Measurements from ENCODE around the gene DPEP2. TPM values are rescaled to one million over a fixed set of nuclear protein-coding genes. Genes with fewer than 3 reads are reported as not detected.

Gene DPEP2
- total RNA-seq, 1 donor from 2014 or later: 16.4 TPM

GRCh38 chr16:67993207-67994039 is 5.9 kb downstream of the DPEP2 start:
- intact Hi-C loops (cut with DNase I): loop anchor here (5.0 kb wide), 1 partner anchor 49 kb away; no protein-coding TSS in a partner anchor
- Histone ChIP-seq H3K9me3 (no peaks in the 10 kb centered on the region), H3K4me3 (peak overlapping the region; percentile 45), H3K4me1 (peaks cover 11% of the 10 kb centered on the region), H3K27ac (peak overlapping the region; percentile 90), H3K27me3 (no peaks in the 10 kb centered on the region), H3K36me3 (no peaks in the 10 kb centered on the region)
- peak; percentile 99 for TF ChIP-seq CTCF (IDR thresholded peaks at IDR 0.05)
- peak; percentile 96 for ATAC-seq
- DNase-seq: peak; percentile 93

- Histone ChIP-seq H3K4me1 (peaks cover 11% of the 10 kb centered on the region), H3K36me3 (no peaks in the 10 kb centered on the region), H3K27ac (no peak overlapping the region), H3K27me3 (no peaks in the 10 kb centered on the region), H3K9me3 (no peaks in the 10 kb centered on the region), H3K4me3 (peak overlapping the region; percentile 45)
- no peak for TF ChIP-seq CTCF (IDR thresholded peaks at IDR 0.05)
- DNase-seq (no peak), ATAC-seq (no peak)
- intact Hi-C loops (cut with DNase I): loop anchor here (5.0 kb wide), 1 partner anchor 50 kb away; no protein-coding TSS in a partner anchor
These were observed 6.5 kb downstream of the DPEP2 start for GRCh38 chr16:67992661-67993206.

GRCh38 chr16:67990018-67990386 is 9.3 kb downstream of the DPEP2 start:
- peaks cover 15% of the 10 kb centered on the region for H3K4me1 ChIP-seq
- intact Hi-C loops (cut with DNase I): loop anchor here (5.0 kb wide), 1 partner anchor 52 kb away; no protein-coding TSS in a partner anchor
- no peaks in the 10 kb centered on the region for H3K27me3 ChIP-seq
- H3K36me3 ChIP-seq: no peaks in the 10 kb centered on the region
- no peak overlapping the region for H3K27ac ChIP-seq
- no peak for TF ChIP-seq CTCF (IDR thresholded peaks at IDR 0.05)
- DNase-seq: no peak
- H3K9me3 ChIP-seq: no peaks in the 10 kb centered on the region
- no peak for ATAC-seq
- H3K4me3 ChIP-seq: no peak overlapping the region

- no peak for DNase-seq
- intact Hi-C loops (cut with DNase I): loop anchor here (5.0 kb wide), 1 partner anchor 53 kb away; no protein-coding TSS in a partner anchor
- H3K36me3 ChIP-seq: no peaks in the 10 kb centered on the region
These were observed 9.8 kb downstream of the DPEP2 start for GRCh38 chr16:67989322-67990017.

More at GRCh38 chr16:67989322-67990017, 9.8 kb downstream of the DPEP2 start:
- ATAC-seq: no peak
- Histone ChIP-seq H3K4me1 (peaks cover 20% of the 10 kb centered on the region), H3K9me3 (no peaks in the 10 kb centered on the region), H3K4me3 (no peak overlapping the region), H3K27me3 (no peaks in the 10 kb centered on the region), H3K27ac (no peak overlapping the region)
- no peak for TF ChIP-seq CTCF (IDR thresholded peaks at IDR 0.05)
